NCI-H187 treated with DMSO at 0.1 percent for 48 hours (cell line): ENCODE measurements around the gene ATP13A3.
"Not testable (repeated sequence)": the region's sequence is repeated elsewhere in the genome, so short reads cannot be mapped to it uniquely, and the experiment has no call there.

Source experiments
- DNase-seq: peaks from one replicate; lab custom pipeline; 2025; lab: John Stamatoyannopoulos, UW

The ATP13A3 gene

DNA sequence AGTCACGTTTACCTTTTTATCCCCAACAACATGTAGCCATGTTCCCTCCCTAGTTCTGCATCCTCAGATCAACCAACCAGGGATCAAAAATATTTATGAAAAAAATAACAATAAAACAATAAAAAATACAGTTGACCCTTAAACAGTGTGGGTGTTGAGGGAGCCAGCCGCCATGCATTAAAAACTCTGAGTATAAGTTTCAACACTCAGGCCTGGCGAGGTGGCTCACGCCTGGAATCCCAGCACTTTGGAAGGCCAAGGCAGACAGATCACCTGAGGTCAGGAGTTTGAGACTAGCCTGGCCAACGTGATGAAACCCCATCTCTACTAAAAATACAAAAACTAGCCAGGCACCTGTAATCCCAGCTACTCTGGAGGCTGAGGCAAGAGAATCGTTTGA lies 12.7 kb upstream of the ATP13A3 start:
- not testable (repeated sequence) for DNase-seq

DNA sequence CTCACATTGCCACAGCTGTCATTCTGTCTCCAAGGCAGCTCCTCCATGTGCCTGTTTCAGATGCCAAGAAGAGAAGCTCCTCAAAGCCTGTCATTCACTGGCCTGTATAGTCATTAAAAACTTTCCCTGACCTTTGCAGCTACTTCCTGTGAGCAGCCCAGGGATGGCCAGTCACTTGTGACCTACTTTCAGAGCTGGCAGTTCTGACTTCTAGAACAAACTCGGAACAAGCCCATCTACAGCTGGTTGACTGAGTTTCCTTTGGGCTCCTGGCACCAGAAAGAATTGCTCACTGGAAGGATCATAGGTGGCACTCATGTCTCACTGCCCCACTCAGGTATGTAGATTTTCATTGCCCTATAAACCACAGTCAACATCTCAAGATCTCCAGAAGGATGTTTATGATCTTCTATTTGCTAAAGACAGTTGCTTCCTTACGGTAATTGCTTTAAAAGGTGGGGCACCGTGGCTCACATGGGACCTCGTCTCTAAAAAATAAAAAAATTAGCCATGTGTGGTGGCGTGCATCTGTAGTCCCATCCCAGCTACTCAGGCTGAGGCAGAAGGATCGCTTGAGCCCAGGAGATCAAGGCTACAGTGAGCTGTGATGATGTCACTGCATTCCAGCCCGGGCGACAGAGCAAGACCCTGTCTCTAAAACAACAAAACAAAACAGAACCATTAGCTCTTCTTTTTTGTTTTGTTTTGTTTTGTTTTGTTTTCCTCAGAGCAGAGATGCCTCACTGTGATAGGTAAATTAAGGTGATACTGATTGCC lies 11.2 kb upstream of the ATP13A3 start:
- DNase-seq, result no peak

DNA sequence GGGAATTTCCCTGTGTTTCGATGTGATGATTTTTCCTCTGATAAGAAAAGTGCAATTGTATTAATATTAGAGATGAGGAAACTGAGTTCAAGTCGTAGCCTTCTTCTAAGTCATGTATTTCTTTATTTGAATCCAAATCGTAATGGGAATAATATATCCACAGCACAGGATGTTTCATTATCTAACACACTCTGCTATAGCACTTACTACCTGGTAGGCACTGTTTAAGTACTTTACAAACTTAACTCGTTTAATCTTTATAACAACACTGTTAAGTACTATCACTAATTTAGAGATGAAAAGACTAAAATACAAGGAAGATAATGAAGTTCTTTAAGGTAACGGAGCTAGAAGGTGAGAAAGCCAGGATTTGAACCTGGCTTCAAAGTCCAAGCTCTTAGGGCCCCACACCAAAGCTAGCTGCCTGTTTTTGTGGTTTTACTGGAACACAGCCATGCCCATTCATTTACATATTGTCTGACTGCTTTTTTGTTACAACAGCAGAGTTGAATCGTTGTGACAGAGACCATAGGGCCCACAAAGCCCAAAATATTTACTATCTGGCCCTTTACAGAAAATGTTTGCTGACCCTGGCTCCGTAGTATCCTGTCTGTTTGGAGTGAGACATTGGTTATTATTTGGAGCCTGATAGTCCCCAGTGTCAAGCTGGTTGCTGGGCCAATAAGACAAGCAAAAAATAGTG lies 9.6 kb upstream of the ATP13A3 start:
- no peak for DNase-seq

DNA sequence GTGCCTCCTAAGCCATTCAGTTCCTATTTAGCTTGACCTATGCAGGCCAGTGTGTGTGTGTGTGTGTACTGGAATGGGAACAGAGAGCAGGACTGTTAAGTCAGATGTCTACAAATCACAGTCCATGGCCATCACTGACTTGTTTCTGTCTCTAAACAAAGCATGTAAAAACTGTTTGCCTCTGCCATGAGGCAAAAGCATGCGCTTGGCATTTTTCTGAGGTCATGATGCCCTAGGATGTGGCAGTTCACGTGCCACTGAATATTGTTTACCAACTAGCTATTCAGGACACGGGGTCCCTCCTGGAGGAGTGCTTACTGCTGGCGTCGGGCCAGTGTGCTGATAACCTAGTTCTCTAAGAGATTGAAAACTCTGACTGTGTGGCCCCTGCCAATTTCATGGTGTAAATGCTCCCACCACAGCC lies 8.2 kb upstream of the ATP13A3 start:
- DNase-seq, result no peak

DNA sequence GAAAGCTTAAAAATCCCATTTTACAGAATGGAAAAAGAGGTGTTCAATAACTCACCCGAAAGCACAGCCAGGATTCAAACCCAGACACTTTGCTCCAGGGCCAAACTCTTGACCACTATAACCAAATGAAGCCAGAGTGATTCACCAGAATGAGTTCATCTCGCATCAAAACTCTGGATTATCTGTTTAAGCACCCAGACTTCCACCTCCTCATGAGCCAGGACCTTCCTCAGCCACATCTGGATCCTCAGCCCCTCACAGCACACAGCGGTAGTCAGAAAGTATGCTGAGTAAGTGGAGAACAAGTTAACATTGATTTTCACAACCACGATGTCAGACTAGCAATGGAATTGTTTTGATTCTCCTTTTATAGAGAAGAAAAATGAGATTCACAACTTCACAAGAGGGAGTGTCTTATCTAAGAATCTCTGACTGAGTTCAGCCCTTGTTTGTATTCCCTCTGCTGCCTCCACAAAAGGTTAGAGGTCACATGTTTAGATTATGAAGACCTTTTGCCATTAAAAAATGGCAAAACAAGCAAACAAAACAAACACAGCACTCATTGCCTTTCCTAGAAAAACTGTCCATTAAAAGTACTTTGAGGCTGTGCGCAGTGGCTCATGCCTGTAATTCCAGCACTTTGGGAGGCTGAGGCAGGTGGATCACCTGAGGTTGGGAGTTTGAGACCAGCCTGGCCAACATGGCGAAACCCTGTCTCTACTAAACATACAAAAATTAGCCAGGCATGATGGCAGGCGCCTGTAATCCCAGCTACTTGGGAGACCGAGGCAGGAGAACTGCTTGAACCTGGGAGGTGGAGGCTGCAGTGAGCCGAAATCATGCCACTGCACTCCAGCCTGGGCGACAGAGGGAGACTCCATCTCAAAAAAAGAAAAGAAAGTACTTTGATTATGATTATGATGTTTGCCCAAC lies 7.5 kb upstream of the ATP13A3 start:
- not testable (repeated sequence) for DNase-seq

DNA sequence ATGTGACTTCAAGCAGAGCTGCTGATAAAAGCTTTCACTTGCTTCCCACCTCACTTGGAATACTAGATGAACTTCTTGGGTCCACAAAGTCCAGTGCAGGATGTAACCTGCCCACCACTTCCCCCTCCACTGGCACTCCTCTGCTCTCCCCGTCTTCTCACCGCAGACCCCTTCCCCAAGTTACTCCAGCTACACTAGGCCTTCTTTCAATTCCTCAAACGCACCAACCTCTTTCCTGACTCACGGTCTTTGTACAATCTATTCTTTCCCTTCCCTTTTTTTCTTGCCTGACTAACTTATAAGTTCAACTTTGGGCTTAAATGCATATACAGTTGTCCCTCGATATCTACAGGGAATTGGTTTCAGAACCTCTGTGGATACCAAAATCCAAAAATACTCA lies 5.2 kb upstream of the ATP13A3 start:
- DNase-seq, result no peak

DNA sequence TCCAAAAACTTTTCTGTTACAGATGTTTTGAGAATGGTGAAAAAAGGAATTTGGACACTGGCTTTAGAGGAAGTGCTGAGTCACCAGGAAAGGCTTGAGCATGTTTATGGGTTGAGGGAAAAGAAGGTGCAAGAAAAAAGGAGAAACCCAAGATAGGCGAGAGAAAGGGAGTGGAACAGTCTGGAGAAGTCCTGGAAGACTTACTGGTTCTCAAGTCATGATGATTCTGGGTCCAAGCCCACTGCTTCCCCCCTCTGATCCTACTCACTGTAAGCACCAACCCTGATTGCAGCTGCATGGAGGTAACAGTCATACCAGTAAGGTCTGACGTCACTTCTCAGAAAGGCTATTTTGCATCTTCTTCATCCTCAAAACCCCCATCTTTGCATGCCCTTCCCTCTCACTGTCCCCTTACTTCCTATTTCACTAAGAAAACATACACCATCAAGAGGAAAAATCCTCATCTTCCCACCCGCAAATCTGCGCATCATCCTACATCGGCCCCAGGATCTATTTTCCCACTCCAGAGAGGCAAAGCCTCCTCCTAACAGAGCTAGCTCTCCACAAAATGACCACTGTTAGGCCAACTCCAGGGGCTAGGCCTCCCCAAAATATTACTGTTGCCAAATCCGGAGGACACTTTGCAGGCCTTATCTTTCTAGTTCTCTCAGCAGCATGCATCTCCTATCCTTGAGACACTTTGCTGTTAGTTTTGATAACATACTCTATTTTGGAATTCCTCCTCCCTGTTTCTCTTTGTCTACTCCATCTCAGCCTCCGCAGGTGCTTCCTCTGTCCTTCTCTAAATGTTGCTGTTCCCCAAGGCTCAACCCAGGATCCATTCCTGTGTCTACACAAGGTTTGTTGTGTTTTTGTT lies 3.2 kb upstream of the ATP13A3 start:
- no peak for DNase-seq

DNA sequence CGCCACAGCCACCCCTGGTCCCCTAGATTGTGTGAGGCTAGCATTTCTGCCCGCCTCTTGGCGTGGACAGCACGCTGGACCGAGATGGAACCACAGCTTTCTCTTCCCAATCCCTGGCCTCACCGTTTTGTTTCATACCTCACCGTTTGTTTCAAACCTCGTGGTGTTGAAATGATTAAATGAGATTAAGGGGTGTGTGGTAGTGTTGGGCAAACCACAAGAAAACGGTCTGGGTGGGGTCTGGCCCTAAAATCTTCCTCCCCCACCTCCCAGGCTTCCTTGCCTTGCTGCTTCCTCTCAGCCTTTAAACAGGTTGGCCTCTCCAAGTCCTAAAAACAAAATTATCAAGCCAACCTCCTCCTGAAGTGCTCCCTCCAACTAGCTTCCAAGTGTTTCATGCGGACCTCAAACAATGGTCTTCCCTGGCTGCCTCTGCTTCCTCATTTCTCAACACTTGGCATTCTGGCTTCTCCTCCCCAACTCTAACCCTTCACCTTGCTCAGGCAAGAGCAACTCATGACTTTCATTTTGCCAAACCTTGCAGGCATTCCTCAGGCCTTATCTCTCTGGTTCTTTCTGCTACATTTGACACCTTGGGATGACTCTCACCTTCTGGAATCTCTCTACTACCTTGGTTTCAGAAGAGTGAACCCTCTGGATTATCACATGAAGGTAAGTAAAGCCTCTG lies 1.4 kb upstream of the ATP13A3 start:
- no peak for DNase-seq

DNA sequence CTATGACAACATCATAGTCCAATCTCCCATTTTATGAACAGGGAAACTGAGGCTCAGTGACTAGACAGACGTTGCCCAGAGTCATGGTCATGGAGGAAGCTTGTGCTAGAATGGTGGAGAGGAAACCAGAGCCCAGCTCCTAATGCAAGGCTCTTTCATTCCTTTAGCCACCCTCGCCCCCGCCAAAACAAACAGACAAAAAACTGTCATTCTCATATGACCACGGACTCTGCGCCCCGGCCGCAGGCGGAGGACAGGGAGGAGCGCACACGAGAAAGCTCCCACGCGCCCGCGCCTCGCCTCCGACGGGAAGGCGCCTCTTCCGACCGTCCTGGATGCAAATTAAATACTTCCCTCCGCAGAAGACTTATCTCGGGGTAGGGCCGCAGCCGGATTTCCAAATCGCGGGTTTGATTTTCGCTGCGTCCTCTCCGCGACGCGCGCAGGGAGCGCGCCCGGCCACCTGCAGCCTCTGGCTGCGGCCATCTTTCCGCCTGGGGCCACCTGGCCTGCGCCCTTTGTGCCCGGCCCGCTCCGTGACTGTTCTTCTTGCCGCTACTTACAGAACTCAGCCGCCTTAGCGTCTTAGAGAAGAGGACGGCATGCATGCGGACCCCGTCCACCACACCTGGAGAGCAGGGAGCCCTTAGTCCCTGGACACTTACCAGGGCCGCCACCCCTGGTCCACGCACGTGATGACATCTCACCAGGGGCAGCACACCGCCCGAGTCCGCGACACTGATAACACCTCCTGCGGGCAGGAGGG lies 670 bp upstream of the ATP13A3 start:
- DNase-seq, result no peak

DNA sequence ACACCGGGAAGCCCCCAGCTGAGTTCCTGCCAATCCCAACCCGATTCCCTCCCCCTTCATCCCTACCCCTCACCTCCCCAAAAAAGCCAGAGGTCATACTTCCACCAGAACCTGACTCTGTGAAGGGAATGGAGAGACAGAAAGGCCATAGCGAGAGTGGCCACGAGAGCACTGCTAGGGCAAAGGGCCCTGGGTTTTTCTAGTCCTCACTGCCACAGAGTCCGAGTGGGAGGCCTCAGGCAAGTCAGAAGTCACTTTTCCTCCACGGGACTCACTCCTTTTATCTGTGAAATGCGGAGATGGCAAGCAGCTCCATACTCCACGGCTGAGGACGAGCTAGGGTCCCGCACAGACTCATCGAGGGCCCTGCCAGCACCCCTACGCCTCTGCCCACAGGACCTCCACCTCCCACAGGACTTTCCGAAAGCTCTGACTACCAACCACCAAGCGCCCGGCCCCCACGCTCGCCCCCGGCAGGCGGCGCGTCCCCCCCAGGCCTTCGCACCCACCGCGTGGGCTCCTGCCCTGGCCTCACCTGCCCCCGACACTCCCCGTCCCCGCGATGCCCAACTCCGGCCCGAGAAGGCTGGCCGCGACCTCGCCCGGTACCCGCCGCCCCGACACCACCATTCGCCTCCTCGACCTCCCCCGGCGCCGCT lies 792 bp downstream of the ATP13A3 start:
- no peak for DNase-seq

DNA sequence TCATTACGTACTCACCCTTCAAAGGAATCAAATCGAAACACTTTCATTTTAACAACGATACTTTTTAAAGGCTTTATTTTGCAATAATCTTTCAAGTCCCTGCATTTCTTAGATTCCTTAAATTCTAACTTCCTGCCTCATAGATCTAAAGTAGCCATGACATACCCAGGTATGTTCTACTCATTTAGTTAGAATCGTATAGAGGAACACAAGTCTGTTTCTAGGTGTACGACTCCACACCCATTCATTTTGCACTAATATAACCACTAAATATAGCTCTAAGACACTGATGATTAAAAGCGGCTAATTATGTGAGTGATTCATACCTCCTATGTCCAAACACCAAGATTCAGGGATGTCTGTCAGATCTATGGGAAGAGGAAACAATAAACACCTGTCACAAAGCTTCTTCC lies 1.3 kb downstream of the ATP13A3 start:
- no peak for DNase-seq

DNA sequence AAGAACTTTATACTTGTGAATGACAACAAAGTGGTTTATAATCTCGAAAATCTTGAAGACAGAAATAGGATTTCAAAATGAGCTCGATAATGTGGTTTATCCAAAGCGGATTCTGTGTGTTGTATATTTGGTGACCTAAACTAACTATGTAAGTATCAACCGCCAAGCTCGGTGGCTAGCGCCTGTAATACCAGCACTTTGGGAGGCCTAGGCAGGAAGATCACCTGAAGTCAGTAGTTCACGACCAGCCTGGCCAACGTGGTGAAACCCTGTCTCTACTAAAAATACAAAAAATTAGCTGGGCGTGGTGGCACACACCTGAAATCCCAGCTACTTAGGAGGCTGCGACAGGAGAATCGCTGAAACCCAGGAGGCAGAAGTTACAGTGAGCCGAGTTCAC lies 2.2 kb downstream of the ATP13A3 start:
- no peak for DNase-seq

DNA sequence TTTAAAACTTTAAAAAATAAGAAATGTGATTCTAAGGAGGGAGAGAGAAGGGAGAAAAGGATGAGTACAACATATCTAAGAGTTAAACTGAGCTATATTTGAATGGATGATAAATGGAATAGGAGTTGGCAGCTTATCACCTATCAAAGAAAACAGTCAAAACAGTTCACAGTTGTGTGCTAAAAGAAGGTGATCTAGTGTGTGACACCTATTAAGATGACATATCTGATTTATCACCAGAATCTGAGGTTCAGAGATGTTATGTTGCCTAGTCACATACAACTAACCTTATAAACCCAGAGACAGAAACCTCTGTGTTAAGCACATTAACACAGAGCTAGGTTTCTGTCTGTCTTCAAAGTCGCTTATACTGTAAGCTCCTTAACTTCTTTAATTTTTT lies 3.0 kb downstream of the ATP13A3 start:
- no peak for DNase-seq

DNA sequence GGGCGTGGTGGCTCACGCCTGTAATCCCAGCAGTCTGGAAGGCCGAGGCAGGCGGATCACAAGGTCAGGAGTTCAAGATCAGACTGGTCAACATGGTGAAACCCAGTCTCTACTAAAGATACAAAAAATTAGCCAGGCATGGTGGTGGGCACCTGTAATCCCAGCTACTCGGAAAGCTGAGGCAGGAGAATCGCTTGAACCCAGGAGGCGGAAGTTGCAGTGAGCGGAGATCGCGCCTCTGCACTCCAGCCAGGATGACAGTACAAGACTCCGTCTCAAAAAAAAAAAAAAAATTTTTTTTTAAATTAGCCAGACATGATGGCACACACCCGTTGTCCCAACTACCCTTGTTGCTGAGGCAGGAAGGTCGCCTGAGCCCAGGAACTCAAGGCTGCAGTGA lies 4.0 kb downstream of the ATP13A3 start:
- DNase-seq, result not testable (repeated sequence)

DNA sequence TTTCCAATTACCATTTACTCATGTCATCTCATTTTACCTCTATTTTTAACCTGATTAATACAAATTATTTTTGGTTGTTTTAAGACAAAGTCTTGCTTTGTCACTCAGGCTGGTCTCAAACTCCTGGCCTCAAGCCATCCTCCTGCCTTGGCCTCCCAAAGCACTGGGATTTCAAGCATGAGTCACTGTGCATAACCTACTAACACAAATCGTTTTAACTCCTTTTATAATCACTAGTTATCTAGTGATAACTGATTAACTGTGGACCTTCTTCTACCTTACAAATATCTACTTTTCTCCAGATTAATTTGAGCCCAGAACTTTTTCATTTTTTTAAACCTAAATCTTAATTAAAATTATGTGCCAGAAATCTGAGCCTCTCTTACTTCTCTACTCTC lies 4.6 kb downstream of the ATP13A3 start:
- DNase-seq, result no peak

DNA sequence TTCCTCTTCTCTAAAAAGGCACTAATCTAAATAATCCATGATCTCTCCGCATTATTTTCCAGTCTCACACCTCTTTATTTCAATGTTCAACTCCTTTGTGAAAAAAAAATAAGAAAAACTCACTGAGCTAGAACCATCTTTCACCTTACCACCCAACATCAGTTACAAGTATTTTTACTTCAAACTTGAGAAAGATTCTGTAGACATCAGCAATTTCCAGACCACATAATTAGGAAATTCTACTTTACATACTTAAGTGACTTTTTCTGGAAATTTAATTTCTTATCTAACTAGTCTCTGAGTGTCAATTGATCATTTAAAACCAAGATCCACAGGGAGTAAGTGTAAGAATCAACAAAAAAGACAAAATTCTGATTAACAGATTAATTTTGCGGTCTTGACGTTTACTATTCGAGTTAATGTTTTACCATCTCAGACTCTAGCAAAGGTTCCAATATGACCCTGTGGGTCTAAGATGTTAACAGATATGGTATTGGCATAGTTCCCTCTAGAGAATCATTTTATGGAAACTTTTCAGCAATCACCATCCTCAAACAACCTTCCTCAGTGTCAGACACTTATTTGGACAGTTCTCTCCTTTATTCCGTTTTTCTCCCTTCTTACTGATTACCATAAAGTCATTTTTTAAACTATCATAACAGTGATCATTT lies 5.1 kb downstream of the ATP13A3 start:
- no peak for DNase-seq

DNA sequence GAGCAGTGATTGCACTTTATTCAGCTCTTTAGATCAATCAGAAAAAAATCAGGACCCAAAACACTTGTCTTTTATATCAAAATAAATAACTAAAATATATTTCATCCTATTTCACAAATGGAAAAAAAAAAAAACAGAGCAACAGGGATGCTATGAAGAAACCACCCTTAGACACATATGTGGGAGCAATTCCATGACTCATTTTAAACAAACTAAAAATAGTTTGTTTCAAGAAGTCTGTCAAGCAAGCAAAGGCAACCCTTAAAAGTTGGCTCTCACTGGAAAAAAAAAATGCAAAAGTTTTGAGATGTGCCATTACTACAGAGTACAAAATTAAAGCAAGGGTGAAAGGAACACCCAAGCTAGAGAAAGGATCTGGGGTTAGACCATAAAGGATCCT lies 5.7 kb downstream of the ATP13A3 start:
- no peak for DNase-seq

DNA sequence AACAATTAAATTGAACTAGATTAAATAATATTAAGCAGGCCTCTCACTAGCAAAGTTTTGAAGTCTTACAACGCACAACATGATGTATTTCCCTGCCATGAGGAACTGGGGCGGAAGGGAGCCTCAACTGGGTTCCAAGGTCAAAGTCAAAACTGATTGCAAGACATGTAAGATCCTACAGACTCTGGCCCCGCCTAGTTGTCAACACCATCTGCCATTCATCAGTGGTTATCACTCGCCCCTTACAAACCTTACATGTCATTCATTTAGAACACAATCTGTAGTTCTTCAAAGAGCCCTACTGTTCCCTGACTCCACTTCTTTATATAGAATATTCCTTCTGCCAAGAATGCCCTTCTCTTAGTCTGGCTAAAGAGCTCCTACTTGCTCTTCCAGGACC lies 10.0 kb downstream of the ATP13A3 start:
- no peak for DNase-seq

DNA sequence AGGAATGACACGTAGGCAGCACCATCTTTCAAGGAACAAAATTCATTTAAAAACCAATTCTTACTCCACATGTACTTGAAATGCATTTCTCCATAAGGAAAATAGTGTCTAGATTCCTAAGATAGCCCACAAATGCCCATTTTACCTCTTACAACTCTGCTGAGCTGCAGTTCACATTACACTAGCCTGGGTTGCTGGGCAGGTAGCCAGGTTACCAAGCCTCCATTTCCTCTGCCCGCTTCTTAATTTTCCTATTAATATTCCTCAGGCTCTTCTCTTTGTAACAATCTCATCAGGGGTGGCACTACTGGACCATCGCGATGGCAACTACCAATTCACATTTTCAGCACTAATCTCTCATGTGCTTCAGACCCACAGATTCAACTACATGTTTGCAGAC lies 10.8 kb downstream of the ATP13A3 start:
- DNase-seq, result no peak
